Measurements from ENCODE around the gene GNG13.
"Not testable (repeated sequence)": the region's sequence is repeated elsewhere in the genome, so short reads cannot be mapped to it uniquely, and the experiment has no call there.

Gene GNG13

GRCh38 chr16:776298-776697 lies 24.2 kb downstream of the GNG13 start:
- DNase-seq, result not testable (repeated sequence)

GRCh38 chr16:775236-775796 lies 25.2 kb downstream of the GNG13 start:
- no peak for DNase-seq

GRCh38 chr16:774086-775001 lies 26.2 kb downstream of the GNG13 start:
- DNase-seq, result no peak

- no peak for DNase-seq
These were observed 27.6 kb downstream of the GNG13 start for GRCh38 chr16:772959-773358.

DNA sequence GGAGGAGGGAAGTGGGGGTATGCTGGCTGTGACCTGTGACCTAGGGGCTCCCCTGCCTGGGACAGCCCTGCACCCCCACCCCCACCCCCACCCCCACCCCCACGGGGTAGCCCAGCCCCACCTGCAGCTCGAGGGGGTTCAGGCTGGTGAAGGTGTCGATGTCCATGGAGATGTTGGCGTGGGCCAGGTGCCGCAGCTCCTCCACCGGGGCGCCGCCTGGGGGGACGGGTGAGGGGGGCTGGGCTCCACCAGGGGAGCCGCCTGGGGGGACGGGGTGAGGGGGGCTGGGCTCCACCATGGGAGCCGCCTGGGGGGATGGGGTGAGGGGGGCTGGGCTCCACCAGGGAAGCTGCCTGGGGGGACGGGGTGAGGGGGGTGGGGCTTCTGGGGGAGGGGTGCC lies 30.1 kb downstream of the GNG13 start:
- DNase-seq, result no peak

GRCh38 chr16:769934-770333 lies 30.6 kb downstream of the GNG13 start:
- DNase-seq, result no peak

GRCh38 chr16:769184-769784 lies 31.2 kb downstream of the GNG13 start:
- no peak for DNase-seq

DNA sequence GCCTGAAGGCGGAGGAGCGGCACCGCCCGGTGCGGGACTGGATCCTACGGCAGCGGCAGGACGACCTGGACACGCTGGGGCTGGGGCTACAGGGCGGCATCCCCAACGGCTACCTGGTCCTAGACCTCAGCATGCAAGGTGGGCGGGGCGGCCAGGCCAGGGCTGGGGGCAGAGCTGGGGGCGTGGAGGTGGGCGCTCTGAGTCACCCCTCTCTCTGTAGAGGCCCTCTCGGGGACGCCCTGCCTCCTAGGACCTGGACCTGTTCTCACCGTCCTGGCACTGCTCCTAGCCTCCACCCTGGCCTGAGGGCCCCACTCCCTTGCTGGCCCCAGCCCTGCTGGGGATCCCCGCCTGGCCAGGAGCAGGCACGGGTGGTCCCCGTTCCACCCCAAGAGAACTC lies 32.1 kb downstream of the GNG13 start:
- no peak for DNase-seq

GRCh38 chr16:767743-768235 lies 32.7 kb downstream of the GNG13 start:
- DNase-seq, result no peak

GRCh38 chr16:766820-767640 lies 33.5 kb downstream of the GNG13 start:
- no peak for DNase-seq

DNA sequence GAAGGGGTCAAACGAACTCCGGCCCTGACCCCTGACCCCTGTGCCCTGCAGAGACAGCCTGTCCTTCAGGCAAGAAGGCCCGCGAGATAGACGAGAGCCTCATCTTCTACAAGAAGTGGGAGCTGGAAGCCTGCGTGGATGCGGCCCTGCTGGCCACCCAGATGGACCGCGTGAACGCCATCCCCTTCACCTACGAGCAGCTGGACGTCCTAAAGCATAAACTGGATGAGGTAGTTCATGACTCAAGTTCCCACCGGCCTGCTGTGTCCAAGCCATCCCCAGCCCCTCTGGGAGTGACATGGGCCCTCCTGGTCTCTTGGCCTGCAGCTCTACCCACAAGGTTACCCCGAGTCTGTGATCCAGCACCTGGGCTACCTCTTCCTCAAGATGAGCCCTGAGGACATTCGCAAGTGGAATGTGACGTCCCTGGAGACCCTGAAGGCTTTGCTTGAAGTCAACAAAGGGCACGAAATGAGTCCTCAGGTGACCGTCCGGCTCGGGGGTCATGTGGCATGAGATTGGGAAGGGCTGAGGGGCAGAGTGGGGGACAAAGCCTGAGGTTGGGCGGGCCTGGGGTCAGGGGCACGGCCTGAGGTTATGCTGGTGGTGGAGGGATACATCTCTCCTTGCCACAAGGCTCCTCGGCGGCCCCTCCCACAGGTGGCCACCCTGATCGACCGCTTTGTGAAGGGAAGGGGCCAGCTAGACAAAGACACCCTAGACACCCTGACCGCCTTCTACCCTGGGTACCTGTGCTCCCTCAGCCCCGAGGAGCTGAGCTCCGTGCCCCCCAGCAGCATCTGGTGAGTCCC lies 34.3 kb downstream of the GNG13 start:
- DNase-seq, result no peak

DNA sequence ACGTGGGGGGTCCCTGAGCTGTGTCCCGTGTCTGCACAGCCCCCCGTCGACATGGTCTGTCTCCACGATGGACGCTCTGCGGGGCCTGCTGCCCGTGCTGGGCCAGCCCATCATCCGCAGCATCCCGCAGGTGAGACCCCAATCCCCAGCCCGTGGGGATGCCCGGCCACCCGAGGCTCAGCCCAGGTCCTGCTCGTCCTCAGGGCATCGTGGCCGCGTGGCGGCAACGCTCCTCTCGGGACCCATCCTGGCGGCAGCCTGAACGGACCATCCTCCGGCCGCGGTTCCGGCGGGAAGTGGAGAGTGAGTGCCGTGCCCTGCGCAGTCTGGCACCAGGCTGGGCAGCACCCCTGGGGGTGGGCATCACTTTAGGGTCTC lies 35.1 kb downstream of the GNG13 start:
- DNase-seq, result no peak

DNA sequence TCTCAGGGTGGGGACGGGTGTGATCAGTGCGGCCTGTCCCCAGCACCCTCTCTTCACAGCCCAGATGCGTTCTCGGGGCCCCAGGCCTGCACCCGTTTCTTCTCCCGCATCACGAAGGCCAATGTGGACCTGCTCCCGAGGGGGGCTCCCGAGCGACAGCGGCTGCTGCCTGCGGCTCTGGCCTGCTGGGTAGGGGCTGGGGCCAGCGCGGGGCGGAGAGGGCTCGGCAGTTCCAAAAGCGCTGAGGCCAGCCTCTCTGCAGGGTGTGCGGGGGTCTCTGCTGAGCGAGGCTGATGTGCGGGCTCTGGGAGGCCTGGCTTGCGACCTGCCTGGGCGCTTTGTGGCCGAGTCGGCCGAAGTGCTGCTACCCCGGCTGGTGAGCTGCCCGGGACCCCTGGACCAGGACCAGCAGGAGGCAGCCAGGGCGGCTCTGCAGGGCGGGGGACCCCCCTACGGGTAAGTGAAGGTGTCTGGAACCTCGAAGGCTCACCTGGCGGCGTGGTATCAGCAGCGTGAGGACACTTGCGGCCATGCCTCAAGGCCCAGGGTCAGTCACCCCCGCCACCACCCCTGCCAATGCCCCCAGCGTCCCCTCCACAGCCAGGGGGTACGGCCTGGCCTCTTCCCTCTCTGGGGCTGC lies 35.6 kb downstream of the GNG13 start:
- no peak for DNase-seq

DNA sequence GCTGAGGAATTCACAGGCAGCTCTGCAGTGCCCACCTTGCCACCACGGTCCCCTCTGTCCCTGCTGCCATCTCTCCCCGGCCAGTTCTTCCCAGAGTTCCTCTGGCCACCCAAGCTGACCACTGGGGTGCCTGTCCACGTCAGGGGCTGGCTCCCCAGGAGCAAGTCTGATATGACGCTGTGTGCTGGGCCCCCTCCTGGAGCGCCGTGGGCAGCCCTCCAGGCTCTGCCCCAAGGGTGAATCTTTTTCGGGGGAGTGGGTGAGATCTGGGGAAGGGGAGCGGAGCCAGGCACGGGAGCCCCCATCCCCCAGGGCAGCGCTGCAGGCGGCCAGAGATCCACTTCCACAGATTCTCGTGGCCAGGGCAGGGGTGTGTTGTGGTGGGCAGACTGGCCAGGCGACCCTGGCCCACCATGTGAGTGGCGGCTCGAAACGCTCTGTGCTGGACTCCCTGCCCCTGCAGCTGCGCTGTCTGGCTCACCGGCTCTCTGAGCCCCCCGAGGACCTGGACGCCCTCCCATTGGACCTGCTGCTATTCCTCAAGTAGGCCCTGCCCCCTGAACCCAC lies 36.3 kb downstream of the GNG13 start:
- DNase-seq, result no peak

- DNase-seq, result no peak
These were observed 37.0 kb downstream of the GNG13 start for GRCh38 chr16:763369-764183.

DNA sequence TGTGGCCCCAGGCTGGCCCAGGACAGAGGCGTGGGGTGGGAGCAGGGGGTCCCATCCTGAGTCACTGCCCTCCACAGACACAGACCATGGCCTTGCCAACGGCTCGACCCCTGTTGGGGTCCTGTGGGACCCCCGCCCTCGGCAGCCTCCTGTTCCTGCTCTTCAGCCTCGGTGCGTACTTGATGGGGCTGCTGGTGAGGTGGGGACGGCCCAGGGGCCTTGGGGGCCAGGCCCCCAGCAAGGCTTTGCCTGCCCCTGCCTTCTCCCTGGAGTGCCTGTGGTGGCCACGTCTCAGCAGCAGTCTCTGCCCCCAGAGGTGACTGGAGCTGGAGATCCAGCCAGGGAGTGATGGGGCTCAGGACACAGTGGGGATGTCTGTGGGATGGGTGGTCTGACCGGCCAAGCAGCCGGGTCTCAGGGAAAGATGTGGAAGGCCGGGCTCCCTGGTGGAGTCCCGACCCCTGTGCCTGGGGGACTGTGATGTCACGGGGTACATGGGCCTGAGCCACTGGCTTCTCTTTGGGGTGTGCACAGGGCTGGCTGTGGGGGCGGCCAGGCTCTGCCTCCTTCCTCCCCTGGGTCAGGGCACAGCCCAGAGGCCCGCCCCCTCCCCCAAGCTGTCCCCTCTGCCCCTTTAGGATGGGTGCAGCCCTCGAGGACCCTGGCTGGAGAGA lies 37.8 kb downstream of the GNG13 start:
- no peak for DNase-seq

DNA sequence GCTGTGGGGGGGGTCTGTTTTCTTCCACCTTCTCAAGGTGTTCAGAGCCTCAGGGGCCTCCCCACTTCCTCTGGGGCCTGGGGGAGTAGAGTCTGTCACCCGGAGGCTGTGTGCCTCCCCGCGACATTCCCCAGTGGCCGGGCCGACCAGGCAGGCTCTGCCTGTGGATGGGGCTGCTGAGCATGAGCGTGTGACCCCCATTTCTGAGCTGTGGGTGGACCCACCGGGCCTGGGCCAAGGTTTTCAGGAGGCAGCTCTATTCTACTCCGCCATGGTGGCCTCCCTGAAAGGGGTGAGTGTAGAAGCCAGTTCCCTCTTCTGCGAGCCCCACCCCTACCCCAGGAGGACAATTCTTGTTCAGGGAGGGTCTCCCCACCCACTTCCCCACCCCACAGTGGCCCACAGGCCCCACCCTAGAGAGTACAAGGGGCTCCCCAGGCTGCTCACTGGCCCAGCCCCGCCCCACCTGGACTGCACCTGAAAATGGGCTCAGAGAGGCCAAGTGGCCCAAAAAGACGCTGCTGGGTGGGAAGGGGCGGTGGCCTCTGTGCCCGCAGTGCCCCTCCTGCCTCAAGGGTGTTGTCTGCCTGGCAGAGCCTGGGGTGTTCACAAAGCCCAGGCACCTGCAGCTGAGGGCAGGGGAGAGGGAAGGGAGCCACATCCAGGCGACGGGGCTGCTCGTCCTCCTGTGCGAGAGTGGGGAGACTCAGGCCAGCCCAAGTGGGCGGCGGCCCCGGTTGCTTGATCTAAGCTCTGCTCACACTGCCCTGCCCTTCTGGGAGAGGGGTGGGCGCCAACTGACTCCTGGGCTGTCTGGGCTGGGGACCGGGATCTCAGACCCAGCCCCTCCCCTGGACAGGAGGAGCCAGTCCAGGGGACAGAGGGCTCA lies 38.7 kb downstream of the GNG13 start:
- DNase-seq, result no peak

GRCh38 chr16:760545-761343 lies 39.8 kb downstream of the GNG13 start, which contains the start of gene MSLN:
MSLN (plus strand) TSS chr16:760734; CDS start chr16:762681, 1,947 bp downstream.
- no peak for DNase-seq

All from DMS 273 treated with DMSO at 0.1 percent for 48 hours (cell line).